Endothelial cell (in vitro differentiated cells): ENCODE data around the gene GALNT12. TPM values are rescaled to one million over a fixed set of nuclear protein-coding genes. Genes with fewer than 3 reads are reported as not detected.

Experiments
- DNase-seq: peaks from one replicate; pipeline ENCODE4 v3.0.0; 2021; ENCODE audit warnings: low spot score
- H3K27ac Mint-ChIP-seq: one replicate; pipeline ENCODE4 v1.8.0; 2021; ENCODE audit warnings: mixed read lengths, inconsistent platforms; ENCODE audit not compliant: unreplicated experiment
- H3K27me3 Mint-ChIP-seq: one replicate; pipeline ENCODE4 v1.8.0; 2021; ENCODE audit warnings: mild to moderate bottlenecking, moderate library complexity, mixed read lengths, inconsistent platforms; ENCODE audit not compliant: unreplicated experiment
- H3K36me3 Mint-ChIP-seq: one replicate; pipeline ENCODE4 v1.8.0; 2021; ENCODE audit warnings: mild to moderate bottlenecking, low read depth, mixed read lengths, inconsistent platforms; ENCODE audit not compliant: unreplicated experiment
- H3K4me1 Mint-ChIP-seq: one replicate; pipeline ENCODE4 v1.8.0; 2021; ENCODE audit warnings: mild to moderate bottlenecking, mixed read lengths, inconsistent platforms; ENCODE audit not compliant: unreplicated experiment
- H3K4me3 Mint-ChIP-seq: one replicate; pipeline ENCODE4 v1.8.0; 2021; ENCODE audit warnings: mild to moderate bottlenecking, mixed read lengths, inconsistent platforms; ENCODE audit not compliant: unreplicated experiment
- H3K9me3 Mint-ChIP-seq: one replicate; pipeline ENCODE4 v1.8.0; 2021; ENCODE audit warnings: mixed read lengths, inconsistent platforms; ENCODE audit not compliant: unreplicated experiment
- CTCF ChIP-seq: fragments of 200-600 bp; sonication (generic); IDR thresholded peaks from one replicate; pipeline ENCODE4 v1.5.0; 2021; ENCODE audit warnings: antibody characterized with exemption; ENCODE audit not compliant: unreplicated experiment
- total RNA-seq: library from RNA; stranded (reverse); fragmentation: NEBNext Ultra II Directional; extraction: Animal tissue kit (Norgen Biotek cat#: 25700); gene quantifications from one replicate; pipeline ENCODE4 v1.2.1, GENCODE V29; 2021; ENCODE audit not compliant: unreplicated experiment

Gene GALNT12
- total RNA-seq, 1 donor from 2014 or later, result 1.7 TPM

- H3K9me3 Mint-ChIP-seq, result no peaks in the 10 kb centered on the region
Observed at GRCh38 chr9:98890256-98890655, 82.8 kb downstream of the GALNT12 start.

GRCh38 chr9:98892288-98892687 is 84.8 kb downstream of the GALNT12 start:
- Mint-ChIP-seq H3K4me1 (peaks cover 3% of the 10 kb centered on the region), H3K9me3 (no peaks in the 10 kb centered on the region), H3K27ac (no peak overlapping the region), H3K27me3 (peaks cover 5% of the 10 kb centered on the region), H3K4me3 (no peak overlapping the region), H3K36me3 (no peaks in the 10 kb centered on the region)
- TF ChIP-seq CTCF, result no peak
- no peak for DNase-seq

More at GRCh38 chr9:98890256-98890655, 82.8 kb downstream of the GALNT12 start:
- Mint-ChIP-seq H3K4me1 (peaks cover 13% of the 10 kb centered on the region), H3K36me3 (no peaks in the 10 kb centered on the region), H3K27ac (no peak overlapping the region), H3K4me3 (no peak overlapping the region), H3K27me3 (peaks cover 4% of the 10 kb centered on the region)
- no peak for TF ChIP-seq CTCF
- DNase-seq, result no peak

DNA sequence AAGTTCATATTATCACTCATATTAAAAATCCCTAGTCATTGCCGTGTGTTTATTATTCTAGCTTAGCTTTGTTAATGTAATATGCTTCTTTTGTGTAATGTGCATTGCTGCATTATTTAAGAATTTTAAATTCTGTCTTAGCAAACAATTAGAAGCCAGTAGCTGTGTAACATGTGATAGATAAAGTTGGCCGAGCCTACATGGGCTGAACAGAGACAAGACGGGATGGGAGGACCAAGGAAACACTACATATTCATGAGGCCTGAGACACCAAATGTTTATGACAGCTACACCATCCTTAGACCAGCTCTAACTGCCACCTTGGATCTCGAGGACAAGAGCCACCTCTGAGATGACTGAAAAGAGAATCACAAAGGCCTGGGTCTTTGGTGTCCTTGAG is 85.2 kb downstream of the GALNT12 start:
- no peak for TF ChIP-seq CTCF
- Mint-ChIP-seq H3K27me3 (peaks cover 6% of the 10 kb centered on the region), H3K4me3 (no peak overlapping the region), H3K36me3 (no peaks in the 10 kb centered on the region), H3K27ac (no peak overlapping the region), H3K4me1 (no peaks in the 10 kb centered on the region), H3K9me3 (no peaks in the 10 kb centered on the region)
- DNase-seq, result no peak

DNA sequence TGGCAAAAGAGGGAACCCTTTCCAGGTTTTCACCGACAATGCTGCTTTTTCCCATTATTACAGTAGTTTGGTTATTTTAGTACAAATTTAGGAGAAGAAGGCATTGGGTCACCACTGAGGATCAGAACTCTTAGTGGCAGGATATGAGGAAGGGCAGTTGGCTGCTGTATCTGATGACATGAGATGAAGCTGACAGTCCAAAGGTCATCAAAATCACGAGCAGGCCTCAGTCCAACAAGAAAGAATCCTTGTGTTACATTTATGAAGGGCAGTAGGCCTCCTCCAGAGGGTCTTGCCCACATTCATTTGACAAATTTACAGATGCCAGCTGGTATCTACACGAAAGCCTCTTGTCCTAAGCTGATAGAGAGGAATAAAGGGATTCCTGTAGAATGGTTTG is 86.7 kb downstream of the GALNT12 start:
- Mint-ChIP-seq H3K4me3 (no peak overlapping the region), H3K9me3 (no peaks in the 10 kb centered on the region), H3K36me3 (no peaks in the 10 kb centered on the region), H3K27me3 (peaks cover 2% of the 10 kb centered on the region), H3K27ac (no peak overlapping the region), H3K4me1 (peaks cover 2% of the 10 kb centered on the region)
- no peak for TF ChIP-seq CTCF
- no peak for DNase-seq

DNA sequence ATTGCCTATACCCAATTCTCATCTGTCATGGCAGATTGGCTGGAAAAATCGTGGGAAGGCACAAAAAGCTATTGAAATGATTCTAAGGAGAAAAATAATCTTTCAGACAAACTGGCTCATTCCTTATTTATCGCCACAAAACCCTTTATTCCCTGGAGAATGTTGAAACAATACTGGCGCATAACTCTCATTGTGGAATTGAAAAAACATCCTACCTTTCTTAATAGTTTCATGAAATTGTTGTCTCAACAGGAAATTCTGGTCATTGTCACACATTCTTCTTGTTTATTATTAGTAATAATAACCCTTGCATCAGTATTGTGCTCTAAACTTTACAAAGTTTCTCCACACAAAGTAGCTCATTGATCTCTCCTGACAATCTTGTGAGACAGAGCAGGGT is 87.3 kb downstream of the GALNT12 start:
- Mint-ChIP-seq H3K27me3 (peaks cover 2% of the 10 kb centered on the region), H3K36me3 (no peaks in the 10 kb centered on the region), H3K9me3 (no peaks in the 10 kb centered on the region), H3K4me3 (no peak overlapping the region), H3K27ac (no peak overlapping the region), H3K4me1 (peaks cover 5% of the 10 kb centered on the region)
- DNase-seq, result no peak
- TF ChIP-seq CTCF, result no peak
